Esophagus mucosa (tissue), 1 donor: ENCODE data around the gene UQCRQ. TPM values are rescaled to one million over a fixed set of nuclear protein-coding genes. Genes with fewer than 3 reads are reported as not detected.

ENCODE experiments used
- ATAC-seq: fragments of 200-7000 bp; cut with Tn5 transposase; one replicate; pipeline ENCODE4 v1.9.1; 2020
- total RNA-seq: library from RNA; stranded (reverse); gene quantifications from one replicate; pipeline ENCODE4 v1.2.4, GENCODE V29; 2023
- donor health status: DM: yes; HTN: yes; CAD: no.

UQCRQ gene
- total RNA-seq, 1 donor from 2014 or later, result 509 TPM

DNA sequence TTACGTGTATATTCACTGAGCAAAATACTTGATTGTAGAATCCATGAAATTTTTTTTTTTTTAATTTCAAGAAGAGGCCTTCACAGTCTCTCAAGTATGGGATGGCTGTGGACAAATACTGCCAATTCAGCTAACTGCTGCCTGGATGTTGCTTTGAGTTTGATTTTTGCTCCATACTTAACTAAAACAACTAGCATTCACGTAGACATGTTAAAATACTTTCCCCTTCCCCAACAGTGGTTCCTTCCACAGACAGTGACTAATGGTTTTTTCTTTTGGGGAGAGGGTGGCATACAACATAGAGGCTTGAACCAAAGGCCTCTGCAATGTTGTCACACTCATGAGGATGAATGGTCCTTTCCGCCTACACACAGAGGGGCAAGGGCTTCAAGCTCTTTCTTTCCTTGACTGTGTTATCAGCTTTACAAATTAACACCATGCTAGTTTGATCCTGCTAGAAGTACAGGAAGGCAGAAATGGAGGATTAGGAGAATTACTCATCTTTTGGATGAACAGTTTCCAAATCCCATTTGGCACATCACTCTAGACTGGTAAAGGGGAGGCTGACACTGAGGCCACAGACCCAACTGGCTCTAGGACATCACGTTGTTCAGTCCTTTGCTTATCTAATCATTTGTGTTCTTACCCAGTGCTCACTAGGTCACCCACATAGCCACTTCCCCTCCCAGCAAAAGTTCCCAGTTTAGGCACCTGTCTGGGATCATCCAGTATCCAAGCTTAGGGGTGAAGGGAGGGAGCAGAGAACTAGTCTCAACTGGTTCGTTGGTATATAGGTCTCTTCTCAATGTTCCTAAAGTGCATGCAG is 5.2 kb downstream of the UQCRQ start:
- ATAC-seq, result peak; percentile 20

- no peak for ATAC-seq
These were observed 6.3 kb downstream of the UQCRQ start for GRCh38 chr5:132872788-132873118.

DNA sequence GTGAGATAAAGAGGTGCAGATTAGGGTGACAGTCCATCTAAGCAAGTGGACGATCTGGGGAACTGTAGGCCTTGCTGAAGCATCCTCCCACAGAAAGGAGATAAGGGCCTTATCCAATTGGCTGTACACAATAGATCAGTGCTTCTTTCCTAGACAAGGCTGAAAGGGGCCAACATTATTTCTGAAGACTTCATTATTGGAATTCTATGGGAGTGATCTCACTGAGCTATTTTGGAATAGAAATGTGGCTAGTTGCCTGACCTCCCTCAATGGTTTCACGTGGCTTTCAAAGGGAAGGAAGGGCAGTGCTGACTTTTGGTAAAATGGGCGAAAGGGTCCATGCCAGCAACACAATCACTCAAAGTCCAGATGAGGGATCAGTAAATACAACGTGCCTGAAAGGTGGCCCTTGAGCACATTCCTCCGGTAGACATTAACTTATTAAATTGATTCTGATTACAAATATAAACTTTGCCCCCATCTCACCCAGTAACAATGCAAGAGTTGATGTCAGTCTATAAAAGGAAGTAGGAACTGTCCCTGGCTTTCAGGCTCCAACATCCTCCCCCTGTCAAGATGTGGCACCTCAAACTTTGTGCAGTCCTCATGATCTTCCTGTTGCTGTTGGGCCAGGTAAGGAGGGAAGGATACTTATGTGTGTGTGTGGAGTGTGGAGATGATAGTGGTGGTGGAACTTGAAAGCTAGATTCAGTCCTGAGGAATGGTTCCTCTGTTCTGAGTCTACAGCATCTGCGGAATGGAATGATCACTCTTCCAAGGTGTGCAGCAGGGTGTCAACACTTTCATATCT is 6.9 kb downstream of the UQCRQ start, which contains the start of gene LEAP2:
Gene LEAP2 (plus strand): TSS at position 550 of the 811 bp plus-strand sequence. CDS start 27 bp downstream, at position 577.
- no peak for ATAC-seq

- ATAC-seq, result no peak
These were observed 7.5 kb downstream of the UQCRQ start for GRCh38 chr5:132873930-132874271.

DNA sequence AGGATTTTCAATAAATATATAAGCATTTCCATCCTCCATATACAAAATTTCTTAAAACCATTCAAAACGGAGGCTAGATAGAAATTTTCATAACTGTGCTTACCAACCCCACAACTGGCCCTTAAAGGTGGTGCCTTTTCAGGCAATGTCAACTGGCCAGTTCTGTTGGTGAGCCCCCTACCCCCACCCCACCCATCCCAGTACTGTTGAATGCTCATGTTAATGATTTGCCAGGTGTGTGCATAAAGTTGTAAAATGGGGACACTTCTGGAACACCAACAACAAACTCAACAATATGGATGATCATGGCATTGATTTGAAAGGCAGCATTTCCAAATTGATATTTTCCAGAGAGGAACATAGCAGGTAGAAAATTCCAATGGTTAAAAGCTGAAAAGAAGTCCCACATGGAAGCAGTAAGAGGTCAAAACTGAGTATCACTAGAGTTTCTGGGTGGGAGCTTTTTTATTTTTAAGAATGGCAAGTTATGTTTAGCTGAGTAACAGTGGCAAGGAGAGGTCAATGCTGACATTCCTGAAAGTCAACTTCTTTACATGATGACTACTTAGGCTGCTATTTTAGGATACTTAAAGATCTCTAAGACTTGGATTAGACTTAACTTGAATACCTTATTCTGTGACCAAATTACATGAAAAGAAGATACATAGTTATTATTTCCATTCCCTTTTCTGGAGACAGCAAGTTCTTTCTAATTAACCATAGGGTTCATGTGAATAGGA is 9.7 kb downstream of the UQCRQ start:
- peak; percentile 67 for ATAC-seq

DNA sequence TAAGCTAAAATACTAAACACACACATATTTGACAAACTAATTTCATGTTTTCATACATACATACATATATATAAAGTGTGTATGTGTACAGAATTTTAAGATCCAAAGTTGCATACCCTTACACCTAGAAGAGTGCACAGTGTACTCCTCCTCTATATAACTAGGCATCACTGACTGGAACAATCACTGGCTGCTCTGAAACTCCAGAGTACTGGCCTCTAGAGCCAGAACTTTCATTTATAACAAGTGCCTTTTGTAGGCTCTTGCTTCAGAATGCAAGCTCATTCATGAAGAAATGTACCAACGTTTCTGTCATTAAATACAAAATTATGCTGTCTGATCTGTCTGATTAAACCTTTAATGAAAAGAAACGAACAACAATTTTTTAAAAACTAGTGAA is 11.0 kb downstream of the UQCRQ start:
- ATAC-seq, result no peak

DNA sequence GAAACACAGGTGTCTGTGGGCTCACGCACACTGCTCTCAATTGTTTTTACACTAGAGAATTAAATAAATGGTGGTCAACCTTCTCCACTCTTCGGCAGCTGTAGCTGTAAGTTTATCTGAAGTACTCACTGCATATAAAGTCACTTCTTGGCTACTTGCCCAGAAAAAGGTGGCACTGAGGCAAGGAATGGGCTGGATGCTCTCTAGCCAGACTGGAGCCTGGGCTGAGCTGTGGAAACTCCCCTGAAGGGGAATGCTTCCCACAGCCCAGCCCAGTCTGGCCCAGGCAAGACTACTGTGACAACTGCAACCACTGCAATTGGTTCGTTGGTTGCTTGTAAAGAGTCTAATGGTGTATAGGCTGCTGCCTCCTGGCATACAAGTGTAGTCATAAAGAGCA is 11.5 kb downstream of the UQCRQ start:
- peak; percentile 32 for ATAC-seq

DNA sequence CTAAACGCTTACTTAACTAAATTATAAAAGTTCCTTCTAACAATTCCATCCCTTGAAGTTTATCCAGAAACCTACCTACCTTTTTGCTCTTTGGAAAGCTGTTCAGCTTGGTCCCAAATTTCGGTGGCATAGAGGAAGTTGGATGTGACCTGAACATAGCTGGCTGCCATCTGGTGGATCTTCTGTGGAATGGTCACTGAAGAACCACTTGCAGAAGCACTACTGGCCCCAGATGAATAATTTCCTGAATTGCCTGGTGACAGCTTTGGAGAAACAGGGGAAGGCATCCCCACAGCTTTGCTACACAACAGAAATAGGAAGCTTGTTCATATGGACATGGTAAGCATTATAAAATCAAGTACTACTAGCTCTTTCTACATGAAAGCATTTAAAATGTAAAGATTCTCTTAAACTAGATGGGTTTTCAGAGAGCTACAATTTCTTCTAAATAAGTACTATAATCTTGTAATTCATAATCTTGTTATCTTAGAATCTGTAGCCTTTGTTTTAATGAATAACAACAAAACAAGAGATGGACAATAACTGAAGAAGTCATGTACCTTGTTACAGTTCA is 16.9 kb downstream of the UQCRQ start:
- ATAC-seq, result peak; percentile 84

GRCh38 chr5:132884548-132884947 is 18.1 kb downstream of the UQCRQ start:
- ATAC-seq, result no peak

- no peak for ATAC-seq
These were observed 19.8 kb downstream of the UQCRQ start for GRCh38 chr5:132886064-132886823.

DNA sequence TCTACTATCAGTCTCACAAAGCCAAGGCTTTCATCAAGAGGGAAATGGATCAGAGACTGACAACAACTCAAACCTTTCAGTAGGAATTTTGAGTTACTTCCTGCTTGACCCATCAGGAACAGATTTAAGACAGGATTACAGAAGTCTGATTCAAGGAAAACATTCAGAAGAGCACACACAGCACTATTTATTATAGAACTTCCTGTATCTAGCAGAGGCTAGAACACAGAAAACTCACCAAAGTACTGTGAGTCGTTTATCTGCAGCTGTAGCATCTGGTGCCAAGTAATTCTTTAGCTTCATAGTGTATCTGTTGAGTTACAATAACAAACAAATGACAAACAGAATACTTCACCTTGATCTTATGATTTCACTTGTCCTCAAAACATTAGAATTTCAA is 20.8 kb downstream of the UQCRQ start:
- peak; percentile 20 for ATAC-seq

DNA sequence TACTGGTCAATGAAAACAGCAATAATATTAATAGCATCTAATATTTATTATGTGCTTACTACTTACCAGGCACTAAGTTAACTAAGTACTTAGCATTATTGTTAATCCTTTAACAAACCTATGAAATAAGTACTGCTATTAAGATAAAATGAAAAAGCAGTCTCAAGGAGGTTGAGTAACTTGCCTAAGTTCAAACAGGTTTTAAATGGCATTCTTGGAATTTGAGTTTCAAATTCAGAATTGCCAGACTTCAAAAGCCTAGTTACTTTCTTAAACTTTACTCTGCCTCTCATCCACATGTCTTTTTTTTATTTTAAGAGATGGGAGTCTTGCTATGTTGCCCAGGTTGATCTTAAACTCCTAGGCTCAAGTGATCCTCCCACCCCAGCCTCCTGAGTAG is 23.1 kb downstream of the UQCRQ start:
- no peak for ATAC-seq

- no peak for ATAC-seq
These were observed 24.4 kb downstream of the UQCRQ start for GRCh38 chr5:132890817-132891216.

DNA sequence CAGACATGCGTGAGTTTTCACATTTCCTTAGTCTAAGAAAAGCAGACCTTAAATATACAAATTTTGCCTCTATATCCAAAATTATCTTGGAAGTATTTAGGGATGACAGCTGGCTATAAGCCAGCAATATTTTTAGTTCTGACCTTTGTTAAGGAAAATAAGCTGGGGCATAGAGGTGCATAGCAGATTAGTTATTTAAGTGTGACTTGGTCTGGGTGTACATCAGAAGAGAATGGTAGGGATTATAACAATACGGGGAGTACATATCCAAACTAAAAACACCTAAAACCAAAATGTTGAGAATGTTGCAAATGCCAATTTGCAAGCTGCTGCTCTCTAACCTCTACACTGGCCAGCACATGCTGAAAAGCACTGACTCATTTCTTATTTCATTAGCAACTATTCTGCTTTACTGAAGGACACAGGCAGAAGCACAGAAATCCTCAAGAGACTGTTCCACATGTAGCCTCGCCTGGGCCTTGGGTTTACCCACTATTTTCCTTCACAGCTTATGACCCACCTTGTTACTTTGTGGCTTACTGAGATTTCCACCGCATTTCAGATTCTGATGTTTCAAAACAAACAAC is 29.4 kb downstream of the UQCRQ start:
- ATAC-seq, result no peak

DNA sequence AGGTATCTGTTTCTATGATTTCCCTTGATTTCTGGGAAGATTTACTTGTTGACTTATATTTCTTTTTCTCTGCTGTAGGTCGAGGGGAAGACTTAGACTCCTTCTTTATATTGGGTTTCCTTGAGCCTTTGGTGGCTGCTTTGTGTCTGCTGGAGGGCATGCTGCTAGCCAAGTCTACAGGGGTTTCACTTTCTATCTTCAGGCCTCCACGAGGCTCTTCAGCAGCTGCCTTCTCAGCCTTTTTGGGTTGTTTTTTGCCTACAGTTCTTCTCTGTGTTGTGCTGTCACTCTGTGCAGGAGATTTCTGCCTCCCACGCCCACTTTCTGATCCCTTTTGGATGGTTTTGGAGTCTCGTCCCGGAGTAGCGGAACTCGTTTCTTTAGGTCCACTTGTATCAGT is 30.2 kb downstream of the UQCRQ start:
- ATAC-seq, result no peak

GRCh38 chr5:132898094-132898493 is 31.7 kb downstream of the UQCRQ start:
- no peak for ATAC-seq

GRCh38 chr5:132901036-132901435 is 34.6 kb downstream of the UQCRQ start:
- ATAC-seq, result no peak

GRCh38 chr5:132901730-132902129 is 35.3 kb downstream of the UQCRQ start:
- no peak for ATAC-seq

GRCh38 chr5:132905938-132906337 is 39.5 kb downstream of the UQCRQ start:
- ATAC-seq, result peak; percentile 71

GRCh38 chr5:132907161-132907560 is 40.7 kb downstream of the UQCRQ start:
- no peak for ATAC-seq

DNA sequence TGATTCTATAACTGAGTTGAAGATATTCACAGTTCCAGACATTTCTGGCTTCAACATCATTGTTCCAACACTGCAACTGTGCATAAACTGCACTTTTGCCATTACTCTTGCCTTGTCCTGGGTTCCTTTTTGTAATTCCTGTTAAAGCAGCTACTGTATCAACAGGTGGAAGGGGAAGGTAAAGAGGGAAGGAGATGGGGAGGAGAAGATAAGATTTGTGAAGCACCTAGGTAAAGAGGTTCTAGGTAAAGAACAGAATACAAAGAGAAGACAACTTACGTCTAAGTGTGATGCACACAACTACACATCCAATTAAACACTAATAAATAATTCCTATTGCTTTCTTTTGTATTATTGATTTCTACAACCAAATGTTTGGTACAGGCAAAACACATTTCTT is 43.3 kb downstream of the UQCRQ start:
- ATAC-seq, result no peak

- ATAC-seq, result peak; percentile 57
These were observed 49.2 kb downstream of the UQCRQ start for GRCh38 chr5:132915681-132916080.
